GM12873 (cell line): ENCODE data around the gene MYBBP1A.

Experiments
- CTCF ChIP-seq: IDR thresholded peaks from 2 replicates; pipeline ENCODE4 v1.5.1; 2012; ENCODE audit warnings: low read depth, mild to moderate bottlenecking, moderate library complexity, low read length, control low read depth; ENCODE audit not compliant: insufficient read depth; ENCODE audit errors: missing control alignments

The MYBBP1A gene

GRCh38 chr17:4514206-4514605, 41.0 kb downstream of the MYBBP1A start:
- TF ChIP-seq CTCF, result no peak

GRCh38 chr17:4513113-4514032, 41.8 kb downstream of the MYBBP1A start:
- no peak for TF ChIP-seq CTCF

DNA sequence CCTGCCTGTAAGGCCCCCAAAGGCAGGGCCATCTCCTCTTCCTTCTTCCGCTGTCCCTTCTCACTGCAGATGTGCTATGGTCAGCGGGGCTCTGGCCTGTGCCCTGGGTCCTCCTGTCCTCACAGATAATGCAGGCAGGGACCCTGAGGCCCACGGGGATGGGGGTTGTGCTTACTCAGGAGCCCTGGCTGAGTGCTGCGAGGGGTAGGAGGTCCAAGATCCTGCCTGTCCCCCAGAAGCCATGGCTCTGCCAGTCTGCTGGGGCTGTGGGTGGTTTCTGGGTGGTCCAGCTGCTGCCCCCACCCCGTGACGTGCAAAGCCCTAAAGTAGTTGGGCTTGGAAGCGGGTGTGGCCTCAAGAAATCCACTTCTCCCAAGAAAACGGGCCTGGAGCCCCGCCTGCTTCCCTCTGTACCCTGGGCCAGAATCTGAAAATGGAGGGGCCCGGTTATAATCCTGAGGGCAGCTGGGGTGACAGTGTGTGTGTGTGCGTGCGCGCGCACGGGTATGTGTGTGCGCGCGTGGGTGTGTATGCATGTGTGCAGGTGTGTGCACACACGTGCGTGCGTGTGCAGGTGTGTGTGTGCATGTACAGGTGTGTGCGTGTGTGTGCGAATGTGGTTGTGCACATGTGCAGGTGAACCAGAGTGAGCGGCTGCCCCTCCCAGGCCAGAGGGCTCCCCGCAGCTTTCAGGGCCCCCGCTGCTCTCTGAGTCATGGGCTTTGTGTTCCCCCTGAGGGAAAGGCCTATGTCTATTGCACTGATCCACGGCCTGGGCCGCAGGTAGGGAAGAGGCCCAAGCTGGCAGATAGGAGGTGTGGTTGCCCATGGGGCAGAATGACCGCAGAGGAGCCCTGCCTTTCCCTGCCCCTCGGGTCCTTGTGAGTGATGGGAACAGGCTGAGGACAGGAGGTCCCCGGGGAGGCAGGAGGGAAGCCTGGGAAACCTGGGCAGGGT, 42.8 kb downstream of the MYBBP1A start:
- TF ChIP-seq CTCF, result no peak

- no peak for TF ChIP-seq CTCF
These were observed 43.8 kb downstream of the MYBBP1A start for GRCh38 chr17:4511199-4511932.

- no peak for TF ChIP-seq CTCF
These were observed 44.6 kb downstream of the MYBBP1A start for GRCh38 chr17:4510618-4510941.

DNA sequence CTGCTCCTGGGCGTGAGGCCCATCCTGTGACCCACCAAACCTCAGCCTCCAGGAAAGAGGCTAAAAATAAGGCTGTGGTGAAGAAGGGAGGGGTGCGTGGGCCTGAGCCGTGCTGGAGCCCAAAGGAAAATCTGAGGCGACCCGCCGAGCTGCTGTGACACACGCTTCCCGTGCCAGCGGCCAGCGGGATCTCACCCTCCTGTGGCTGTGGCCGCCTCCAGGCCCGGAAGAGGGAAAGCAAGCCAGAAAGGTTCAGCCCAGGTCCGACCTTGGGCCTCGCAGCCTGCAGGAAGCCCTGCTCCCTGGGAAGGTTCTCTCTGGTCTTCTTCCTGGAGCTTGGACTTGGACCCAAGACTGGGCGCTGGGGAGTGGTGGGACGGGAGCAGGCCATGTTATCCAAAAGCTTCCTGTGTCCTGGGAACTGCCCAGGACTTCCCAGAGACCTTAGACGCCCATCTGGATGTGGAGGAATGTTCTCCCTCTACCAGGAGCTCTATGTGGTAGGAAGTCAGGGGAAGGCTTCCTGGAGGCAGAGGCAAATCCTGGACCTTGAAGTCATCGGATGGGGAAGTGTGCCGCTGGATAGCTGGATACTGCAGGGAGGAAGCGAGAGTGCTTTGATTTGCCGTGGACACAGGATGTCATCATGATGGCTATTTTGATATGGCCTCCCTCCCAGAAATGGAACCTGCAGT, 45.1 kb downstream of the MYBBP1A start:
- no peak for TF ChIP-seq CTCF
